GM23338 (cell line): Measurements from ENCODE around the gene GFAP.

Experiments used
- CREB1 ChIP-seq: fragments of 250-450 bp; sonication (Bioruptor Pico); IDR thresholded peaks from 2 replicates; pipeline ENCODE4 v1.5.0; 2020; ENCODE audit warnings: low read depth, mild to moderate bottlenecking, moderate library complexity
- CTCF ChIP-seq, 2 experiments: fragments of 200-600 bp in 1 of 2; sonication (generic) in 1 of 2; conservative IDR thresholded peaks; 2 replicates each; pipeline versions ENCODE4 v1.5.1 to v1.6.1; 2016 to 2017; ENCODE audit warnings: antibody characterized with exemption in 2 of 2, low read depth in 2 of 2, mild to moderate bottlenecking in 2 of 2, moderate library complexity in 1 of 2
- EZH2 ChIP-seq: fragments of 200-600 bp; sonication (generic); IDR thresholded peaks from one replicate; pipeline ENCODE4 v1.8.0; 2017; ENCODE audit warnings: antibody characterized with exemption, mild to moderate bottlenecking, low read depth; ENCODE audit not compliant: unreplicated experiment
- EZH2phosphoT487 ChIP-seq: fragments of 200-600 bp; sonication (generic); IDR thresholded peaks from one replicate; pipeline ENCODE4 v1.8.1; 2018; ENCODE audit warnings: antibody characterized with exemption; ENCODE audit not compliant: unreplicated experiment
- POLR2AphosphoS5 ChIP-seq: IDR thresholded peaks from 2 replicates; pipeline ENCODE4 v1.6.1; 2016; ENCODE audit warnings: antibody characterized with exemption, low read depth
- REST ChIP-seq: IDR thresholded peaks from one replicate; pipeline ENCODE4 v1.6.1; 2018; ENCODE audit warnings: antibody characterized with exemption; ENCODE audit not compliant: unreplicated experiment
- STAT1 ChIP-seq: IDR thresholded peaks from one replicate; pipeline ENCODE4 v1.6.1; 2016; ENCODE audit warnings: antibody characterized with exemption; ENCODE audit not compliant: unreplicated experiment
- ZNF114 ChIP-seq: fragments of 250-450 bp; sonication (Bioruptor Pico); IDR thresholded peaks from 2 replicates; pipeline ENCODE4 v1.5.0; 2020; ENCODE audit warnings: mild to moderate bottlenecking, moderate library complexity
- ZNF331 ChIP-seq: fragments of 250-450 bp; sonication (Bioruptor Pico); IDR thresholded peaks from 2 replicates; pipeline ENCODE4 v1.5.0; 2020; ENCODE audit warnings: low read depth, mild to moderate bottlenecking, moderate library complexity
- TF ChIP-seq, protein P1 (sequence below): IDR thresholded peaks from 2 replicates; pipeline ENCODE4 v1.6.1; 2016; ENCODE audit warnings: antibody characterized with exemption

DNA sequence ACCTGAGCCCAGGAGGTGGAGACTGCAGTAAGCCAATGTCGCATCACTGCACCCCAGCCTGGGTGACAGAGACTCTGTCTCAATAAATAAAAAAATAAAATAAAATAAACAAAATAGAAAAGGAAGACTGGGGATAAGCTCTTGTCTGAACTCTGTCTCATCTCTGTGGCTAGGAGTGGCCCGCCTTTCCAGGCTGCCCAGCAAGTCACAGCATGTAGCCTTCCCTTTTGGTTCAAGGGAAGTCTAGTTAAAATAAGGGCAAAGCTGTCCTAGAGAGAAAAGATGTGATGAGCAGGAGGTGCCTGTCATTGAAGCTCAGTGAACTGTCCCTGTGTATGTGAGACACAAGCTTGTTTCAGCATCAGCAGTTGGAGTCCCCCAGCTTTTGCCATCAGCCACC is 2.7 kb upstream of the GFAP start:
- no peak for TF ChIP-seq REST
- no peak for TF ChIP-seq POLR2AphosphoS5
- no peak for TF ChIP-seq EZH2phosphoT487
- no peak for TF ChIP-seq CTCF (conservative IDR thresholded peaks at IDR 0.05; ENCODE audit: low read depth in 2 of 2)
- no peak for TF ChIP-seq CREB1 (CRISPR knock-in tag)
- no peak for TF ChIP-seq EZH2
- no peak for TF ChIP-seq STAT1
- TF ChIP-seq, protein P1, sequence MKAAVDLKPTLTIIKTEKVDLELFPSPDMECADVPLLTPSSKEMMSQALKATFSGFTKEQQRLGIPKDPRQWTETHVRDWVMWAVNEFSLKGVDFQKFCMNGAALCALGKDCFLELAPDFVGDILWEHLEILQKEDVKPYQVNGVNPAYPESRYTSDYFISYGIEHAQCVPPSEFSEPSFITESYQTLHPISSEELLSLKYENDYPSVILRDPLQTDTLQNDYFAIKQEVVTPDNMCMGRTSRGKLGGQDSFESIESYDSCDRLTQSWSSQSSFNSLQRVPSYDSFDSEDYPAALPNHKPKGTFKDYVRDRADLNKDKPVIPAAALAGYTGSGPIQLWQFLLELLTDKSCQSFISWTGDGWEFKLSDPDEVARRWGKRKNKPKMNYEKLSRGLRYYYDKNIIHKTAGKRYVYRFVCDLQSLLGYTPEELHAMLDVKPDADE: no peak
- TF ChIP-seq ZNF114 (CRISPR knock-in tag): no peak
- no peak for TF ChIP-seq ZNF331 (CRISPR knock-in tag)
